Body of pancreas (tissue), 4 donors: ENCODE measurements around the gene NSUN6. TPM values are rescaled to one million over a fixed set of nuclear protein-coding genes. Genes with fewer than 3 reads are reported as not detected.
A peak's percentile ranks its signal among the peaks of the same experiment; 100 is the strongest.

Experiments used
- ATAC-seq: fragments of 150-250 bp; one replicate; pipeline ENCODE4 v1.9.1; 2016
- DNase-seq, 4 donors: peaks; one replicate each; pipeline ENCODE4 v3.0.0-alpha.2; 2019
- H3K27ac ChIP-seq, 4 donors: fragments of 200-600 bp; sonication (generic); 1 replicate in 3 of 4; 2 replicates in 1 of 4; pipeline versions ENCODE4 v1.5.1 to v1.6.1; 2016 to 2019; ENCODE audit warnings: mild to moderate bottlenecking in 1 of 4, mixed read lengths in 1 of 4, moderate library complexity in 1 of 4
- H3K27me3 ChIP-seq, 2 donors: fragments of 200-600 bp; sonication (generic); one replicate each; pipeline ENCODE4 v1.6.0; 2016; ENCODE audit warnings: mild to moderate bottlenecking in 1 of 2
- H3K36me3 ChIP-seq, 2 donors: fragments of 200-600 bp; sonication (generic); replicated peaks in 1 of 2; 2 replicates each; pipeline ENCODE4 v1.5.1; 2016; ENCODE audit warnings: low read depth in 2 of 2; ENCODE audit not compliant: insufficient read depth in 1 of 2
- H3K4me1 ChIP-seq: fragments of 200-600 bp; sonication (generic); one replicate; pipeline ENCODE4 v1.6.0; 2016
- H3K4me3 ChIP-seq, 2 donors: fragments of 200-600 bp; sonication (generic); 1 replicate in 1 of 2; 2 replicates in 1 of 2; pipeline ENCODE4 v1.5.1; 2016 to 2019
- H3K9me3 ChIP-seq, 3 donors: fragments of 200-600 bp; sonication (generic); 1 replicate in 2 of 3; 2 replicates in 1 of 3; pipeline ENCODE4 v1.5.1; 2016
- POLR2A ChIP-seq, 3 donors: fragments of 450-650 bp; IDR thresholded peaks; one replicate each; pipeline ENCODE4 v1.6.1; 2016; ENCODE audit warnings: antibody characterized with exemption in 3 of 3, mild to moderate bottlenecking in 2 of 3
- WGBS, 2 donors: methylation state at CpG; one replicate each; pipeline ENCODE4 v1.1.5; 2017; 5-methylcytosine and 5-hydroxymethylcytosine counted together
- intact Hi-C: fragments of 100-400 bp; cut with DNase I; formaldehyde crosslinking; loops from one replicate; pipeline ENCODE4 v1.15.1; 2023
- total RNA-seq, 2 donors: library from RNA; depleted of rRNA; stranded (reverse); fragments of >200 nt; gene quantifications; one replicate each; pipeline ENCODE4 v1.1.0, GENCODE V29; 2016
- TF ChIP-seq, protein P1 (sequence below), 7 experiments: fragments of 450-650 bp in 4 of 7; fragments of 200-600 bp in 3 of 7; sonication (generic) in 3 of 7; IDR thresholded peaks; one replicate each; pipeline ENCODE4 v1.5.1; 2016 to 2019; ENCODE audit warnings: antibody characterized with exemption in 7 of 7

Gene NSUN6
- total RNA-seq, 2 donors from 2014 or later, result 19.5 to 21.4 TPM

GRCh38 chr10:18532881-18533535 is 118.4 kb downstream of the NSUN6 start:
- Histone ChIP-seq H3K36me3 (peaks cover 0 to 2% of the 10 kb centered on the region in 2 donors), H3K4me3 (no peak overlapping the region), H3K27me3 (no peaks in the 10 kb centered on the region), H3K9me3 (no peaks in the 10 kb centered on the region), H3K4me1 (no peaks in the 10 kb centered on the region), H3K27ac (no peak overlapping the region)
- no peak for TF ChIP-seq POLR2A (IDR thresholded peaks at IDR 0.05)
- TF ChIP-seq, protein P1, sequence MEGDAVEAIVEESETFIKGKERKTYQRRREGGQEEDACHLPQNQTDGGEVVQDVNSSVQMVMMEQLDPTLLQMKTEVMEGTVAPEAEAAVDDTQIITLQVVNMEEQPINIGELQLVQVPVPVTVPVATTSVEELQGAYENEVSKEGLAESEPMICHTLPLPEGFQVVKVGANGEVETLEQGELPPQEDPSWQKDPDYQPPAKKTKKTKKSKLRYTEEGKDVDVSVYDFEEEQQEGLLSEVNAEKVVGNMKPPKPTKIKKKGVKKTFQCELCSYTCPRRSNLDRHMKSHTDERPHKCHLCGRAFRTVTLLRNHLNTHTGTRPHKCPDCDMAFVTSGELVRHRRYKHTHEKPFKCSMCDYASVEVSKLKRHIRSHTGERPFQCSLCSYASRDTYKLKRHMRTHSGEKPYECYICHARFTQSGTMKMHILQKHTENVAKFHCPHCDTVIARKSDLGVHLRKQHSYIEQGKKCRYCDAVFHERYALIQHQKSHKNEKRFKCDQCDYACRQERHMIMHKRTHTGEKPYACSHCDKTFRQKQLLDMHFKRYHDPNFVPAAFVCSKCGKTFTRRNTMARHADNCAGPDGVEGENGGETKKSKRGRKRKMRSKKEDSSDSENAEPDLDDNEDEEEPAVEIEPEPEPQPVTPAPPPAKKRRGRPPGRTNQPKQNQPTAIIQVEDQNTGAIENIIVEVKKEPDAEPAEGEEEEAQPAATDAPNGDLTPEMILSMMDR (IDR thresholded peaks at IDR 0.05), result no peak
- 77 to 84% methylated on average over 7 of the region's 7 CpGs for WGBS, 2 donors
- no peak for ATAC-seq
- intact Hi-C loops, result no loop called here
- no peak for DNase-seq

GRCh38 chr10:18528292-18528691 is 123.1 kb downstream of the NSUN6 start:
- no peaks in the 10 kb centered on the region for H3K27me3 ChIP-seq
- no peaks in the 10 kb centered on the region for H3K36me3 ChIP-seq
- ATAC-seq (no peak), DNase-seq (no peak)
- 86 to 91% methylated on average over 3 of the region's 3 CpGs for WGBS, 2 donors
- H3K4me3 ChIP-seq, result no peak overlapping the region
- H3K4me1 ChIP-seq, result peaks cover 3% of the 10 kb centered on the region
- intact Hi-C loops, result no loop called here
- H3K27ac ChIP-seq, result no peak overlapping the region
- no peaks in the 10 kb centered on the region for H3K9me3 ChIP-seq
- no peak for TF ChIP-seq POLR2A (IDR thresholded peaks at IDR 0.05)
- TF ChIP-seq, protein P1 (IDR thresholded peaks at IDR 0.05), result no peak

DNA sequence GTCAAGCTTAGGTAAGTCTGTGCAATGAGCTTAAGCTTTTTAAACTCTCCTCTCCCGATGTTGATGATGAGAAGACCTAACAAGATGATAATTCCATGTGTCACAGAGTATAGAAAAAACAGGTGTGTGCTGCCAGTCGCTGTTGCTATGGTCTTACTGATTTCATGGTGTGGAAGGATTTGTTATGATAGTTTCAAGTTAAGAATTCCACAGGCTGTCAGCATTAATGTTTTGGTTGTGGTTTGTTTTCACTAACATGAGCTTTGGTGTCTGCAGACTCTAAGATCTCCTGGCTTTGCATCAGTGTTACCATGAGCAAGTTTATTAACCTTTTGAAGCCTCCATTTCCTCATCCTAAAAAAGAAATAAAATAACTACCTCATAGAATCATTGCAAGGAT is 123.7 kb downstream of the NSUN6 start:
- ATAC-seq, result no peak
- H3K9me3 ChIP-seq, result no peaks in the 10 kb centered on the region
- 91 to 95% methylated on average over 2 of the region's 2 CpGs for WGBS, 2 donors
- H3K27ac ChIP-seq, result no peak overlapping the region
- intact Hi-C loops, result no loop called here
- peaks cover 6% of the 10 kb centered on the region for H3K4me1 ChIP-seq
- DNase-seq, result no peak
- no peak overlapping the region for H3K4me3 ChIP-seq
- no peak for TF ChIP-seq POLR2A (IDR thresholded peaks at IDR 0.05)
- TF ChIP-seq, protein P1 (IDR thresholded peaks at IDR 0.05), result no peak
- no peaks in the 10 kb centered on the region for H3K36me3 ChIP-seq
- H3K27me3 ChIP-seq, result no peaks in the 10 kb centered on the region

- H3K4me1 ChIP-seq, result peaks cover 6% of the 10 kb centered on the region
- H3K36me3 ChIP-seq, result no peaks in the 10 kb centered on the region
- WGBS, 2 donors, result 70 to 76% methylated on average over 2 of the region's 2 CpGs
- intact Hi-C loops, result no loop called here
- TF ChIP-seq, protein P1 (IDR thresholded peaks at IDR 0.05), result no peak
- TF ChIP-seq POLR2A (IDR thresholded peaks at IDR 0.05), result no peak
- peak overlapping the region in 2 of 4 donors; percentile 17 to 53 for H3K27ac ChIP-seq
- no peak for DNase-seq
- ATAC-seq, result no peak
- no peaks in the 10 kb centered on the region for H3K27me3 ChIP-seq
- no peaks in the 10 kb centered on the region for H3K9me3 ChIP-seq
- H3K4me3 ChIP-seq, result no peak overlapping the region
These were observed 127.5 kb downstream of the NSUN6 start for GRCh38 chr10:18523858-18524257.

DNA sequence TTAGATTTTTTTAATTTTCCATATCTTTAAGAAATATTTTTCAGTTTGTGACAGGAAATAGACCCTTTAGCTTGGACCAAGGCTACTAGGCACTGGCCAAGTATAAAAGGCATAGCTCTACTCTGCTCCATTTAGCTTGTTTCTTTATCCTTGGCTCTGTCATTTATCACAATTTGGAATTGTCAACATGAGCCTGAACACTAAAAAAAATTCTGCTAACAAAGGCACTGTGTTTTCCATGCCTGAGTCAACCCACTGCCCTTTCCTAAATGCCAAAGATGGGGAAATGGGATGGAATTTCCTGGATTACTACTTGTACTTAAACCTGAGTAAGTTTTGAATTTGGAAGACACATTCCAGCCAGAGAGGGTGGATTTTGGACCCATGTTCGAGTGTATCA is 128.4 kb downstream of the NSUN6 start:
- no peak for TF ChIP-seq POLR2A (IDR thresholded peaks at IDR 0.05)
- TF ChIP-seq, protein P1 (IDR thresholded peaks at IDR 0.05), result no peak
- H3K36me3 ChIP-seq, result no peaks in the 10 kb centered on the region
- no peaks in the 10 kb centered on the region for H3K9me3 ChIP-seq
- peak overlapping the region in 3 of 4 donors; percentile 17 to 53 (median 37) for H3K27ac ChIP-seq
- no peaks in the 10 kb centered on the region for H3K27me3 ChIP-seq
- 50% methylated on average over 1 of the region's 1 CpG for whole genome bisulfite sequencing, 2 donors
- H3K4me1 ChIP-seq, result peaks cover 6% of the 10 kb centered on the region
- DNase-seq (peak in 1 of 4 donors; percentile 3), ATAC-seq (peak; percentile 58)
- no peak overlapping the region for H3K4me3 ChIP-seq
- intact Hi-C loops, result no loop called here
